ENCODE measurements around the gene SNAPIN. TPM values are rescaled to one million over a fixed set of nuclear protein-coding genes. Genes with fewer than 3 reads are reported as not detected.
"Not testable (repeated sequence)": the region's sequence is repeated elsewhere in the genome, so short reads cannot be mapped to it uniquely, and the experiment has no call there.

SNAPIN gene
- total RNA-seq, 1 experiment from 2014 or later, result 46.8 TPM

DNA sequence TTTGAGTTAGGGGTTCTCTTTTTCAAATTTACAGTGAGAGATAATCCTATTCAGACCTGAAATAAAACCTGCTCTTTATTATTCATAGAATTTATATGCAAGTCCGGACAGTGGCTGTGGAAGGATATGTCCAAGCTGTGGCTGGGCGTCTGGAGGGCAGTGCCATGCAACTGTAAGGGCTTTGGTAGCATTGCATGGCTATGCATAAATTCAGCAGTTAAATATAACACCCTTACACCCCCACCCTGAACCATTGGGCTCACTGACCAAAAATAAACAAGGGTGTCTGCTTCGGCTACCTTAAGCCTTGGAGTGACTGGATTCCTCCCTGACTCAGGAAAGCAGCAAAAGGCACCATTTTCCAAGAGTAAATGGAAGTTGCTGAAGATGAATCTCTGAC, 19.2 kb upstream of the SNAPIN start:
- peaks cover 56% of the 10 kb centered on the region for H3K36me3 ChIP-seq (ENCODE audit: control insufficient read depth, insufficient read depth, low read length)
- POLR2A ChIA-PET, result interaction anchor here (0.7 kb wide), 1 partner anchor 184 kb away, joined by 3 read pairs; no protein-coding TSS in a partner anchor
- intact Hi-C loops (cut with micrococcal nuclease; ENCODE audit: unreplicated experiment), result no loop called here
- CTCF ChIA-PET, result no interaction called here
- ATAC-seq (no peak), DNase-seq (ENCODE audit: low read depth, low spot score) (no peak)
- no peaks in the 10 kb centered on the region for H3K27me3 ChIP-seq (ENCODE audit: control insufficient read depth, insufficient read depth, low read length)
- in situ Hi-C loops (cut with HindIII; ENCODE audit: low pct_unique_long_range_greater_than_20kb, low sequenced_read_pairs), result no loop called here
- H3K9me3 ChIP-seq (ENCODE audit: control insufficient read depth, insufficient read depth, low read depth, low read length), result no peaks in the 10 kb centered on the region
- TF ChIP-seq SIN3A (IDR thresholded peaks at IDR 0.05; ENCODE audit: borderline replicate concordance, insufficient read depth, low read depth, low read length), result no peak
- TF ChIP-seq POLR2AphosphoS5 (IDR thresholded peaks at IDR 0.05; ENCODE audit: low read depth, low read length), result no peak
- TF ChIP-seq, protein P1, sequence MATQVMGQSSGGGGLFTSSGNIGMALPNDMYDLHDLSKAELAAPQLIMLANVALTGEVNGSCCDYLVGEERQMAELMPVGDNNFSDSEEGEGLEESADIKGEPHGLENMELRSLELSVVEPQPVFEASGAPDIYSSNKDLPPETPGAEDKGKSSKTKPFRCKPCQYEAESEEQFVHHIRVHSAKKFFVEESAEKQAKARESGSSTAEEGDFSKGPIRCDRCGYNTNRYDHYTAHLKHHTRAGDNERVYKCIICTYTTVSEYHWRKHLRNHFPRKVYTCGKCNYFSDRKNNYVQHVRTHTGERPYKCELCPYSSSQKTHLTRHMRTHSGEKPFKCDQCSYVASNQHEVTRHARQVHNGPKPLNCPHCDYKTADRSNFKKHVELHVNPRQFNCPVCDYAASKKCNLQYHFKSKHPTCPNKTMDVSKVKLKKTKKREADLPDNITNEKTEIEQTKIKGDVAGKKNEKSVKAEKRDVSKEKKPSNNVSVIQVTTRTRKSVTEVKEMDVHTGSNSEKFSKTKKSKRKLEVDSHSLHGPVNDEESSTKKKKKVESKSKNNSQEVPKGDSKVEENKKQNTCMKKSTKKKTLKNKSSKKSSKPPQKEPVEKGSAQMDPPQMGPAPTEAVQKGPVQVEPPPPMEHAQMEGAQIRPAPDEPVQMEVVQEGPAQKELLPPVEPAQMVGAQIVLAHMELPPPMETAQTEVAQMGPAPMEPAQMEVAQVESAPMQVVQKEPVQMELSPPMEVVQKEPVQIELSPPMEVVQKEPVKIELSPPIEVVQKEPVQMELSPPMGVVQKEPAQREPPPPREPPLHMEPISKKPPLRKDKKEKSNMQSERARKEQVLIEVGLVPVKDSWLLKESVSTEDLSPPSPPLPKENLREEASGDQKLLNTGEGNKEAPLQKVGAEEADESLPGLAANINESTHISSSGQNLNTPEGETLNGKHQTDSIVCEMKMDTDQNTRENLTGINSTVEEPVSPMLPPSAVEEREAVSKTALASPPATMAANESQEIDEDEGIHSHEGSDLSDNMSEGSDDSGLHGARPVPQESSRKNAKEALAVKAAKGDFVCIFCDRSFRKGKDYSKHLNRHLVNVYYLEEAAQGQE (IDR thresholded peaks at IDR 0.05; ENCODE audit: insufficient read depth in 1 of 2, low read depth in 2 of 2, low read length in 1 of 2), result no peak
- no peak for TF ChIP-seq TCF7L2 (IDR thresholded peaks at IDR 0.05; ENCODE audit: low read depth, low read length)
- BruUV-seq (replicated peaks), result no TSS peak
- H3K4me3 ChIP-seq (ENCODE audit: low read depth in 2 of 2, low read length in 2 of 2), result no peak overlapping the region
- H3K27ac ChIP-seq (ENCODE audit: low read length), result no peak overlapping the region
- peaks cover 3% of the 10 kb centered on the region; the same call in 1 of the 2 replicates for H3K4me1 ChIP-seq (ENCODE audit: control insufficient read depth, insufficient read depth, low read length)

GRCh38 chr1:153640213-153640612, 18.3 kb upstream of the SNAPIN start:
- CTCF ChIA-PET; in situ Hi-C loops (cut with HindIII; ENCODE audit: low pct_unique_long_range_greater_than_20kb, low sequenced_read_pairs); intact Hi-C loops (cut with micrococcal nuclease; ENCODE audit: unreplicated experiment); H3K9me3 ChIP-seq (ENCODE audit: control insufficient read depth, insufficient read depth, low read depth, low read length); DNase-seq (ENCODE audit: low read depth, low spot score); H3K4me1 ChIP-seq (ENCODE audit: control insufficient read depth, insufficient read depth, low read length); H3K27me3 ChIP-seq (ENCODE audit: control insufficient read depth, insufficient read depth, low read length); ATAC-seq; BruUV-seq (replicated peaks); H3K4me3 ChIP-seq (ENCODE audit: low read depth in 2 of 2, low read length in 2 of 2); H3K27ac ChIP-seq (ENCODE audit: low read length): not testable (repeated sequence)
- POLR2A ChIA-PET, result interaction anchor here (0.7 kb wide), 2 partner anchors 142 to 337 kb away, joined by 4 read pairs; partner anchors contain the start of gene JTB
- peaks cover 65% of the 10 kb centered on the region for H3K36me3 ChIP-seq (ENCODE audit: control insufficient read depth, insufficient read depth, low read length)

- H3K27me3 ChIP-seq (ENCODE audit: control insufficient read depth, insufficient read depth, low read length), result no peaks in the 10 kb centered on the region
- H3K36me3 ChIP-seq (ENCODE audit: control insufficient read depth, insufficient read depth, low read length), result peaks cover 69% of the 10 kb centered on the region
- peaks cover under 1% of the 10 kb centered on the region; the same call in 1 of the 2 replicates for H3K4me1 ChIP-seq (ENCODE audit: control insufficient read depth, insufficient read depth, low read length)
- ATAC-seq, result no peak
- BruUV-seq (replicated peaks), result no TSS peak
- in situ Hi-C loops (cut with HindIII; ENCODE audit: low pct_unique_long_range_greater_than_20kb, low sequenced_read_pairs), result no loop called here
- ChIA-PET CTCF (no interaction called here), POLR2A (no interaction called here)
- H3K27ac ChIP-seq (ENCODE audit: low read length), result no peak overlapping the region
- no peak for TF ChIP-seq SIN3A (IDR thresholded peaks at IDR 0.05; ENCODE audit: borderline replicate concordance, insufficient read depth, low read depth, low read length)
- TF ChIP-seq CTCF (IDR thresholded peaks at IDR 0.05), result no peak
- no peak for TF ChIP-seq TCF7L2 (IDR thresholded peaks at IDR 0.05; ENCODE audit: low read depth, low read length)
- peak; percentile 35; the same call in 1 of the 2 replicates for TF ChIP-seq POLR2AphosphoS5 (IDR thresholded peaks at IDR 0.05; ENCODE audit: low read depth, low read length)
- TF ChIP-seq, protein P1 (IDR thresholded peaks at IDR 0.05; ENCODE audit: insufficient read depth in 1 of 2, low read depth in 2 of 2, low read length in 1 of 2), result no peak
- H3K9me3 ChIP-seq (ENCODE audit: control insufficient read depth, insufficient read depth, low read depth, low read length), result no peaks in the 10 kb centered on the region
- no peak overlapping the region for H3K4me3 ChIP-seq (ENCODE audit: low read depth in 2 of 2, low read length in 2 of 2)
- no peak for DNase-seq (ENCODE audit: low read depth, low spot score)
- intact Hi-C loops (cut with micrococcal nuclease; ENCODE audit: unreplicated experiment), result no loop called here
Observed at GRCh38 chr1:153640861-153641260, 17.6 kb upstream of the SNAPIN start.

Measured in Panc1 (cell line).